SU-DHL-6 (cell line): ENCODE measurements around the gene MASP2.

ENCODE experiments used
- CTCF ChIP-seq: fragments of 200-600 bp; sonication (generic); IDR thresholded peaks from one replicate; pipeline ENCODE4 v1.5.1; 2017; ENCODE audit warnings: antibody characterized with exemption, mild to moderate bottlenecking, low read length, moderate library complexity; ENCODE audit not compliant: insufficient read depth, poor library complexity, severe bottlenecking
- EZH2phosphoT487 ChIP-seq: fragments of 200-600 bp; sonication (generic), shearing (Covaris generic); conservative IDR thresholded peaks from 2 replicates; pipeline ENCODE4 v1.6.1; 2018; ENCODE audit warnings: mild to moderate bottlenecking, antibody characterized with exemption, low read length, moderate library complexity, mixed read lengths

GRCh38 chr1:11024154-11024873 lies 22.7 kb downstream of the MASP2 start:
- TF ChIP-seq CTCF: no peak
- no peak for TF ChIP-seq EZH2phosphoT487
